ENCODE measurements around the gene CACNA2D1. TPM values are rescaled to one million over a fixed set of nuclear protein-coding genes. Genes with fewer than 3 reads are reported as not detected.

The CACNA2D1 gene
- total RNA-seq, 2 experiments from 2014 or later = not detected

DNA sequence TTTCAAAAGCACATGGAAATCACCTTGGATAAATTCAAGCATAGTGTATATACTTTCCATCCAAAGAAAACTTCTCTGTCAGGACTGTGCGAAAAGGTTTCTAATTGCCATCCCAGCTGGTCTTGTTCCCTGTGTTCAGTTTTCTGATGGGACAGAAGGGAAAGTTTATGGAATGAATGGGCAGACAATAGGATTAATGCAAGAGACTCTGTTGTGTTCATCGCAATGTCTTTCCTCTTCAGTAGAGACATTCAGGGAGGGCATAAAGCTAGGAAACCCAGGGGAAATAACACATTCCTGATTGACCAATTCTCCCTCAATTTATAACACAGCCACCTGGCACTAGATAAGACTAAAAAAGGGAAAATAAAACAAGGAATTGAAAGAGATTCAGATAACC, 78.9 kb downstream of the CACNA2D1 start:
- ATAC-seq (no peak), DNase-seq (no peak)
- TF ChIP-seq, protein P1, sequence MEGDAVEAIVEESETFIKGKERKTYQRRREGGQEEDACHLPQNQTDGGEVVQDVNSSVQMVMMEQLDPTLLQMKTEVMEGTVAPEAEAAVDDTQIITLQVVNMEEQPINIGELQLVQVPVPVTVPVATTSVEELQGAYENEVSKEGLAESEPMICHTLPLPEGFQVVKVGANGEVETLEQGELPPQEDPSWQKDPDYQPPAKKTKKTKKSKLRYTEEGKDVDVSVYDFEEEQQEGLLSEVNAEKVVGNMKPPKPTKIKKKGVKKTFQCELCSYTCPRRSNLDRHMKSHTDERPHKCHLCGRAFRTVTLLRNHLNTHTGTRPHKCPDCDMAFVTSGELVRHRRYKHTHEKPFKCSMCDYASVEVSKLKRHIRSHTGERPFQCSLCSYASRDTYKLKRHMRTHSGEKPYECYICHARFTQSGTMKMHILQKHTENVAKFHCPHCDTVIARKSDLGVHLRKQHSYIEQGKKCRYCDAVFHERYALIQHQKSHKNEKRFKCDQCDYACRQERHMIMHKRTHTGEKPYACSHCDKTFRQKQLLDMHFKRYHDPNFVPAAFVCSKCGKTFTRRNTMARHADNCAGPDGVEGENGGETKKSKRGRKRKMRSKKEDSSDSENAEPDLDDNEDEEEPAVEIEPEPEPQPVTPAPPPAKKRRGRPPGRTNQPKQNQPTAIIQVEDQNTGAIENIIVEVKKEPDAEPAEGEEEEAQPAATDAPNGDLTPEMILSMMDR (IDR thresholded peaks at IDR 0.05) = no peak
- Mint-ChIP-seq H3K9me3 (no peaks in the 10 kb centered on the region), H3K4me3 (no peak overlapping the region), H3K4me1 (ENCODE audit: low read depth) (no peaks in the 10 kb centered on the region), H3K36me3 (ENCODE audit: low read depth) (no peaks in the 10 kb centered on the region), H3K27me3 (no peaks in the 10 kb centered on the region), H3K27ac (no peak overlapping the region)
- intact Hi-C loops (cut with micrococcal nuclease) = no loop called here
- ChIA-PET CTCF (no interaction called here), POLR2A (no interaction called here)

- POLR2A ChIA-PET = no interaction called here
- TF ChIP-seq, protein P1 (IDR thresholded peaks at IDR 0.05) = no peak
- no peak overlapping the region for H3K27ac Mint-ChIP-seq
- no peaks in the 10 kb centered on the region for H3K9me3 Mint-ChIP-seq
- H3K4me1 Mint-ChIP-seq (ENCODE audit: low read depth) = no peaks in the 10 kb centered on the region
- no peaks in the 10 kb centered on the region for H3K36me3 Mint-ChIP-seq (ENCODE audit: low read depth)
- DNase-seq = no peak
- no peak for ATAC-seq
- no peaks in the 10 kb centered on the region for H3K27me3 Mint-ChIP-seq
- intact Hi-C loops (cut with micrococcal nuclease) = no loop called here
- CTCF ChIA-PET = no interaction called here
- no peak overlapping the region for H3K4me3 Mint-ChIP-seq
Observed at GRCh38 chr7:82364048-82364447, 79.5 kb downstream of the CACNA2D1 start.

DNA sequence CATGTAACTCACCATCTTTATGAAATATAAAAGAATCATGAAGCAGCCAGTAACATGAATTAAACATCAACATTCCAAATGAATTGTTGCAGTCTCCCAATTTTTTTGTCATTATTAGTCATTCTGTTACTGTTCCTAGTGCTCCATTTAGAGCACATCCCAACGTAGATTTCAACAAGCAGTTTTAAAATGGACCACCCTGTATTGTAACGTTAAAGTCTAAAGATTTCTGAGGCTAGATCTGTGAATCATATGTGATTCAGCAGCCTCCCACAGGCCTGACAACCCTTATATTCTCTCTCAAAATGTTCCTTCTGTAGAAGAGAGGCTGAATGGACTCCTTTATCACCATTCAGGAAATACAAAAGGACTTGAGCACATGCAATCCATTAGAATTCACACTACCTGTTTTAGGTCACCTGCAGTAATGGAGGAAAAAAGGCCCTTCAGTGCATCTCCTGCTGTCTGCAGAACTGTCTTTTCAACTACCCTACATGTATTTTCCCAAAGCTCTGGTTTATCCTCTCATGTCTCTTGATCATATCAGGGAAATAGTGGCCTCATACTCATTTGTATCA, 81.4 kb downstream of the CACNA2D1 start:
- no peaks in the 10 kb centered on the region for H3K9me3 Mint-ChIP-seq
- H3K36me3 Mint-ChIP-seq (ENCODE audit: low read depth) = no peaks in the 10 kb centered on the region
- H3K27me3 Mint-ChIP-seq = no peaks in the 10 kb centered on the region
- H3K27ac Mint-ChIP-seq = no peak overlapping the region
- ChIA-PET CTCF (no interaction called here), POLR2A (no interaction called here)
- DNase-seq = no peak
- H3K4me1 Mint-ChIP-seq (ENCODE audit: low read depth) = no peaks in the 10 kb centered on the region
- TF ChIP-seq, protein P1 (IDR thresholded peaks at IDR 0.05) = no peak
- no peak for ATAC-seq
- no peak overlapping the region for H3K4me3 Mint-ChIP-seq
- intact Hi-C loops (cut with micrococcal nuclease) = no loop called here

GRCh38 chr7:82360591-82361368, 82.8 kb downstream of the CACNA2D1 start:
- POLR2A ChIA-PET = no interaction called here

DNA sequence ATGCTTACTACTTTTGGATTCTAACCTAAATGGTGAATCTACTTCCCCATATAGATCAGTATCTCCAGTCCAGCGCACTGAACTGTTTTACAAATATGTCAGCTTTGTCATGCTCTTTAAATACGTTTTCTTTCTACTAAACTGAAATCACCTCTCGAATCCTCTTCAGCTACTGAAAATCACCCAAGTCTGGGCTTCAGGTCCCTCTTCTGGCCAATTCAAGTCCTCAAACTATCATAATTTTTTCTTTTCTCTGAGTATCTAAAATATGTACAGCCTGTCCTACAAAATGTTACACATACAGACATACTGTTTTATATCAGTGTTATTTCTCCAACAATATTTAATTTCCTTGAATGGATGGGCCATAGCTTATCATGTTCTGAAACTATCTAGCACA, 84.2 kb downstream of the CACNA2D1 start:
- intact Hi-C loops (cut with micrococcal nuclease) = no loop called here

More at GRCh38 chr7:82360591-82361368, 82.8 kb downstream of the CACNA2D1 start:
- Mint-ChIP-seq H3K4me1 (ENCODE audit: low read depth) (no peaks in the 10 kb centered on the region), H3K36me3 (ENCODE audit: low read depth) (no peaks in the 10 kb centered on the region), H3K9me3 (no peaks in the 10 kb centered on the region), H3K4me3 (no peak overlapping the region), H3K27ac (no peak overlapping the region), H3K27me3 (no peaks in the 10 kb centered on the region)
- intact Hi-C loops (cut with micrococcal nuclease) = no loop called here
- TF ChIP-seq, protein P1 (IDR thresholded peaks at IDR 0.05) = no peak
- no peak for ATAC-seq
- DNase-seq = no peak
- CTCF ChIA-PET = no interaction called here

More for the DNA sequence above, 84.2 kb downstream of the CACNA2D1 start:
- no peak overlapping the region for H3K27ac Mint-ChIP-seq
- CTCF ChIA-PET = no interaction called here
- no peak for DNase-seq
- no peaks in the 10 kb centered on the region for H3K4me1 Mint-ChIP-seq (ENCODE audit: low read depth)
- no peaks in the 10 kb centered on the region for H3K9me3 Mint-ChIP-seq
- H3K4me3 Mint-ChIP-seq = no peak overlapping the region
- no peak for ATAC-seq
- POLR2A ChIA-PET = no interaction called here
- H3K36me3 Mint-ChIP-seq (ENCODE audit: low read depth) = no peaks in the 10 kb centered on the region
- TF ChIP-seq, protein P1 (IDR thresholded peaks at IDR 0.05) = no peak
- no peaks in the 10 kb centered on the region for H3K27me3 Mint-ChIP-seq
